Uterus (tissue), 4 donors: ENCODE measurements around the gene NPB. TPM values are rescaled to one million over a fixed set of nuclear protein-coding genes. Genes with fewer than 3 reads are reported as not detected.

ENCODE experiments used
- DNase-seq, 2 donors: peaks; one replicate each; pipeline ENCODE4 v3.0.0-alpha.2; 2019 to 2020
- H3K27ac ChIP-seq, 2 donors: fragments of 200-600 bp; sonication (generic); 1 replicate in 1 of 2; 2 replicates in 1 of 2; pipeline ENCODE4 v1.5.1; 2016 to 2018
- H3K27me3 ChIP-seq, 2 donors: fragments of 200-600 bp; sonication (generic); one replicate each; pipeline ENCODE4 v1.5.1; 2018 to 2019; ENCODE audit warnings: control low read depth in 1 of 2
- H3K36me3 ChIP-seq, 2 donors: fragments of 200-600 bp; sonication (generic); one replicate each; pipeline ENCODE4 v1.5.1; 2019; ENCODE audit warnings: control low read depth in 1 of 2
- H3K4me1 ChIP-seq, 2 donors: fragments of 200-600 bp; sonication (generic); one replicate each; pipeline ENCODE4 v1.5.1; 2018 to 2019; ENCODE audit warnings: control low read depth in 1 of 2
- H3K4me3 ChIP-seq, 2 donors: fragments of 200-600 bp; sonication (generic); 1 replicate in 1 of 2; 2 replicates in 1 of 2; pipeline ENCODE4 v1.5.1; 2018 to 2019; ENCODE audit warnings: mild to moderate bottlenecking in 1 of 2
- H3K9me3 ChIP-seq, 2 donors: fragments of 200-600 bp; sonication (generic); one replicate each; pipeline ENCODE4 v1.5.1; 2019; ENCODE audit warnings: control low read depth in 1 of 2
- POLR2A ChIP-seq, 2 donors: fragments of 450-650 bp; IDR thresholded peaks; one replicate each; pipeline ENCODE4 v1.6.1; 2016; ENCODE audit warnings: antibody characterized with exemption in 2 of 2, mild to moderate bottlenecking in 1 of 2, moderate library complexity in 1 of 2
- intact Hi-C: fragments of 100-400 bp; cut with DNase I; formaldehyde crosslinking; loops from one replicate; pipeline ENCODE4 v1.15.1; 2023; ENCODE audit warnings: low total_unique reads
- total RNA-seq, 4 donors: library from RNA; depleted of rRNA in 3 of 4; stranded (reverse); fragments of >200 nt in 3 of 4; gene quantifications; one replicate each; pipeline versions ENCODE4 v1.1.0 to v1.2.4, GENCODE V29; 2014 to 2023
- TF ChIP-seq, protein P1 (sequence below), 4 experiments: fragments of 200-600 bp in 2 of 4; fragments of 450-650 bp in 2 of 4; sonication (generic) in 2 of 4; IDR thresholded peaks; one replicate each; pipeline ENCODE4 v1.5.1; 2016 to 2019; ENCODE audit warnings: antibody characterized with exemption in 4 of 4, mild to moderate bottlenecking in 2 of 4, moderate library complexity in 1 of 4
- donor health status: DM: yes; HTN: yes; CAD: no.

Gene NPB
- total RNA-seq, 4 donors from 2014 or later = 2.0 to 2.1 TPM; not detected in 2

DNA sequence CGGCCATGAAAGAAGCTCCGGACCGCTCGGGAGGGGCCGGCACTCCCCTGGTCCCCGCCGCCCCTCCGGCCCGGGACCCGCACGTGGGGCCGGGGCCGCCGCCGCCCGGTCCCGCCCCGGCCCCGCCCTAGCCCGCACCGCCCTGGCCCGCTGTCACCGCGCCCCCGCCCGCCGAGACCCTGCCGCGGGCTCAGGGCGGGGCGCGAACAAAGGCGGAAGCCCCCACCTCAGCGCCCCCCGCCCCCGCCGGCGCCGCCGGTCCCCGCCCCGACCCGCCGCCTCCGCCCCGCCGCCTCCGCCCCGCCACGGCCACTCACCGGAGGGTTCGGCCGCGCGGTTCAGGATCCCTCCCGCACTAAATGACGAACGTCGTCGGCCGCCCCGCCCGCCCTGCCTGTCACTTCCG is 31.1 kb upstream of the NPB start, which contains the start of gene ARHGDIA:
Gene ARHGDIA, minus strand, starts transcription at position 357 of the 406 bp plus-strand sequence. CDS start 1,407 bp downstream, outside the sequence.
- TF ChIP-seq POLR2A (IDR thresholded peaks at IDR 0.05) = no peak
- TF ChIP-seq, protein P1, sequence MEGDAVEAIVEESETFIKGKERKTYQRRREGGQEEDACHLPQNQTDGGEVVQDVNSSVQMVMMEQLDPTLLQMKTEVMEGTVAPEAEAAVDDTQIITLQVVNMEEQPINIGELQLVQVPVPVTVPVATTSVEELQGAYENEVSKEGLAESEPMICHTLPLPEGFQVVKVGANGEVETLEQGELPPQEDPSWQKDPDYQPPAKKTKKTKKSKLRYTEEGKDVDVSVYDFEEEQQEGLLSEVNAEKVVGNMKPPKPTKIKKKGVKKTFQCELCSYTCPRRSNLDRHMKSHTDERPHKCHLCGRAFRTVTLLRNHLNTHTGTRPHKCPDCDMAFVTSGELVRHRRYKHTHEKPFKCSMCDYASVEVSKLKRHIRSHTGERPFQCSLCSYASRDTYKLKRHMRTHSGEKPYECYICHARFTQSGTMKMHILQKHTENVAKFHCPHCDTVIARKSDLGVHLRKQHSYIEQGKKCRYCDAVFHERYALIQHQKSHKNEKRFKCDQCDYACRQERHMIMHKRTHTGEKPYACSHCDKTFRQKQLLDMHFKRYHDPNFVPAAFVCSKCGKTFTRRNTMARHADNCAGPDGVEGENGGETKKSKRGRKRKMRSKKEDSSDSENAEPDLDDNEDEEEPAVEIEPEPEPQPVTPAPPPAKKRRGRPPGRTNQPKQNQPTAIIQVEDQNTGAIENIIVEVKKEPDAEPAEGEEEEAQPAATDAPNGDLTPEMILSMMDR (IDR thresholded peaks at IDR 0.05) = no peak
- no peaks in the 10 kb centered on the region for H3K9me3 ChIP-seq
- peak within 1 kb of the TSS; percentile 74 to 88 for H3K4me3 ChIP-seq
- DNase-seq = no peak
- H3K27ac ChIP-seq = peak within 1 kb of the TSS; percentile 96 to 97
- peaks cover 0 to 32% of the 10 kb centered on the region in 2 donors for H3K4me1 ChIP-seq
- no peaks in the 10 kb centered on the region for H3K27me3 ChIP-seq
- no peaks in the 10 kb centered on the region for H3K36me3 ChIP-seq
- intact Hi-C loops = no loop called here

DNA sequence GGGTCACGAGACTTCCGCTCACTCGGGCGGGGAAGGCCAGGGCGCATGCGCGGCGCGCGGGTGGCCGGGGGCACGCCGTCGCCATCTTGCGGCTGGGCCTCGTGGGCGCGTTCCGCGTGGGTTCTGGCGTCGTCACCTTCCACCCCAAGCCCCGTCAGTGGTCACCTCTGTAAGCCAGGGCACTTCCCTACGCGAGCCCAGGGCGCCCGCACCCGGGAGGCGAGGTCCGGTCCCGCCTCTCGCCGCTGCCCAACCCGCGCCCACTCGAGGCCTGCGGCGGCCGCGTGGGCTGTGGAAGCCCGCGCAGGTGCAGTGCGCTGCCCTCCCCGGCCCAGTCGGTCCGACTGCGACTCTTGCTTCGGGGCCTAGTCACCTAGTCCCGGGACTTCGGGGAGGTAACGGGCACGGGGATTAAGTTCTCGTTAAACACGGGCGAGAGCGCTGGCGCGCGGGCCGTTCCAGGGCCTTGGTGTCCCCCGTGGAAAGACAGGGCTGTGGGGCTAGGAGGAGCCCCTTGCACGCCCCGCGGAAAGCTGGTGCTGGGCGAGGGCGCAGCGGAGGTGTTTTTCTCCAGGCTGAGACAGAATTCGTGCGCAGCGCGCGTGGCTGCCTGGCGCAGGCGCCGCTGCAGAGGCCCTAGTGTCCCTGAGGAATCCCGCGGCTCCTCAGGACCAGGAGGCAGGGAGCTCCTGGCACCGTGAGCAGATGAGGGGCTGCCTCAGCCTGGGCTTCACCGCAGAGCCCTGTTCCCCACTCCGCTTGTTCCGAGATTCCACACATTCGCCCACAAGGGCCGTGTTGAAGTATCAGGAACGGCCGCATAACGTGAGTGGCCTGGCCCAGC is 30.4 kb upstream of the NPB start:
- Histone ChIP-seq H3K9me3 (no peaks in the 10 kb centered on the region), H3K4me1 (peaks cover 0 to 26% of the 10 kb centered on the region in 2 donors), H3K36me3 (no peaks in the 10 kb centered on the region), H3K27me3 (no peaks in the 10 kb centered on the region), H3K4me3 (peak overlapping the region; percentile 74 to 88), H3K27ac (peak overlapping the region; percentile 96 to 97)
- intact Hi-C loops = no loop called here
- TF ChIP-seq POLR2A (IDR thresholded peaks at IDR 0.05) = peak; percentile 92 to 99
- TF ChIP-seq, protein P1 (IDR thresholded peaks at IDR 0.05) = peak in 3 of 4 experiments; percentile 39 to 66 (median 45)
- peak; percentile 93 to 94 for DNase-seq

DNA sequence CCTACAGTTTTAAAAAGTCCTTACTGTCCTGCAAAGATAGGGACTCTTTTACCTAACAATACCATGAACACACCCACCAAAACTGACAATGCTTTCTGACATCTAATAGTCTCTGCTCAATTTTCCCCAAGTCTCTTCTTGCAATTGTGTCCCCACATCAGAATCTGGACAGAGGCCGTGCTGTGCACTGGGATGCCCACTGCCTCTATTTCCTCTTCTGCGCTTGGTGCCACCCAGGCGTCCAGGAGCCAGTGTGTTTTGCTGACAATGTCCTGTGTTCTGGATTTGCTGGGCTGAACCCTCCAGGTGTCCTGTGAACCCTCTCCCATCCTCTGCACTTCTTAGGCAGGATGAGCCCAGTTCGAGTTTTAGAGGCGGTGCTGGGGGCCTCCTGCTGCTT is 24.5 kb upstream of the NPB start:
- intact Hi-C loops = no loop called here

DNA sequence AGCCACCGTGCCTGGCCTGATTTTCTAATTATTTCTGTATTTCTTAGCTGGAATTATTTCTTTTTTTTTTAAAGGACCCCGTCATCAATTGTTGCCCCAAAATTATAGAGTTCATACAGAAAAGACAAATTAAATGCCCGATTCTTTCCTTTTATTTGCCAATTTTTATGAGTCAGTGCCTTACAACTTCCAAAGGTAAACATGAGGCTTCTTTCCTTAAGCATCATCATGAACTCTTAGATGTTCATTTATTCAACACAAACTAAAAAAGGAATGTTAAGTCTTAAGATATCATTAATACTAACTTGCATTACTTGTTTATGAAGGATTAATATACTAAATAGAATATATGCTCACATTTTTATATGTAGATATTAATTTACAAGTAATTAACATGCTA is 23.7 kb upstream of the NPB start:
- Histone ChIP-seq H3K36me3 (no peaks in the 10 kb centered on the region), H3K4me1 (no peaks in the 10 kb centered on the region), H3K4me3 (no peak overlapping the region), H3K27me3 (no peaks in the 10 kb centered on the region), H3K9me3 (no peaks in the 10 kb centered on the region), H3K27ac (no peak overlapping the region)
- no peak for TF ChIP-seq POLR2A (IDR thresholded peaks at IDR 0.05)
- TF ChIP-seq, protein P1 (IDR thresholded peaks at IDR 0.05) = no peak
- DNase-seq = no peak
- intact Hi-C loops = no loop called here

More for the DNA sequence above, 24.5 kb upstream of the NPB start:
- no peaks in the 10 kb centered on the region for H3K4me1 ChIP-seq
- H3K27ac ChIP-seq = no peak overlapping the region
- no peaks in the 10 kb centered on the region for H3K9me3 ChIP-seq
- H3K36me3 ChIP-seq = no peaks in the 10 kb centered on the region
- no peaks in the 10 kb centered on the region for H3K27me3 ChIP-seq
- DNase-seq = no peak
- H3K4me3 ChIP-seq = no peak overlapping the region
- TF ChIP-seq POLR2A (IDR thresholded peaks at IDR 0.05) = no peak
- TF ChIP-seq, protein P1 (IDR thresholded peaks at IDR 0.05) = no peak

DNA sequence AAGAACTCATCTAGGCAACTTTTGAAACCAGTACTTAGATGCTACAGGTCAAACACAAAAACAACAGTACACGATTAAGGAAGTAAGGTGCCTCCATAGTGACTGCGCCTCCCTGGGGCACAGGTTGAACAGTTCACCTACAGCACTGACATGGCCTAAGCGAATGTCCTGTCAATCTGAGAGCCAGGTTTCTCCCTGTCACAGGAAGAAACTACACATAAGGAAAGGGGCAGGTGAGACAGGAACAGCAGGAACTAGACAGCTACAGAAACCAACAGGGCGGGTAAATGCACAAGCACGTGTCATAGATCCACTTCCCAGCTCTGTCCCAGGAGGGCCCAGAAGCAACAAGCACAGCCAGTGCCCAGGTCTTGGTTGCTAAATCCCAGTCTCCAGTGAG is 22.9 kb upstream of the NPB start:
- DNase-seq = no peak
- Histone ChIP-seq H3K9me3 (no peaks in the 10 kb centered on the region), H3K4me1 (no peaks in the 10 kb centered on the region), H3K27me3 (no peaks in the 10 kb centered on the region), H3K4me3 (no peak overlapping the region), H3K27ac (no peak overlapping the region), H3K36me3 (no peaks in the 10 kb centered on the region)
- intact Hi-C loops = no loop called here
- TF ChIP-seq, protein P1 (IDR thresholded peaks at IDR 0.05) = no peak
- TF ChIP-seq POLR2A (IDR thresholded peaks at IDR 0.05) = no peak
